GM08714 (cell line): ENCODE results near the gene IQSEC3.

Experiments
- H3K4me3 ChIP-seq: fragments of 200-500 bp; sonication (Bioruptor generic); 2 replicates; pipeline ENCODE4 v1.5.1; 2014; ENCODE audit warnings: mild to moderate bottlenecking, low read length, inconsistent platforms
- ZNF274 ChIP-seq: IDR thresholded peaks from 2 replicates; pipeline ENCODE4 v1.6.1; 2012; ENCODE audit warnings: mild to moderate bottlenecking, low read depth, low read length

The IQSEC3 gene

GRCh38 chr12:135138-135537 lies 68.6 kb downstream of the IQSEC3 start:
- no peak overlapping the region for H3K4me3 ChIP-seq
- no peak for TF ChIP-seq ZNF274

GRCh38 chr12:138171-138897 lies 71.8 kb downstream of the IQSEC3 start:
- no peak for TF ChIP-seq ZNF274
- H3K4me3 ChIP-seq: no peak overlapping the region

DNA sequence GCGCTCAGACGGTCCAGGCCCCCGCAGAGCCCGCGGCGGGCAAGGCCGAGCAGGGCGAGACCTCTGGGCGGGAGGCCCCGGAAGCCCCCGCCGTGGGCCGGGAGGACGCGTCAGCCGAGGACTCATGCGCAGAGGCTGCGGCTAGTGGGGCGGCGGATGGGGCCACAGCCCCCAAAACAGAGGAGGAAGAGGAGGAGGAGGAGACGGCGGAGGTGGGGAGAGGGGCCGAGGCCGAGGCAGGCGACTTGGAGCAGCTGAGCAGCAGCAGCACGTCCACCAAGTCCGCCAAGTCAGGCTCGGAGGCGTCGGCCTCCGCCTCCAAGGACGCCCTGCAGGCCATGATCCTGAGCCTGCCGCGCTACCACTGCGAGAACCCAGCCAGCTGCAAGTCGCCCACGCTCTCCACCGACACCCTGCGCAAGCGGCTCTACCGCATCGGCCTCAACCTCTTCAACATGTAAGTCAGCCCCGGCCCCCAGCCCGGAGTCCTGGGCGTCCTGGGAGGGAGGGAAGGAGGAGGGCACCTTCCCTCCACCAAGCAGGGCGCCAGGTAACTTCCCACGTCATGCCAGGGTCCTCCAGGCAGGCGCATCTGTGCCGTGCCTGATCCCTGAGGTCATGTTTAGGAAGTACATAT lies 72.4 kb downstream of the IQSEC3 start:
- TF ChIP-seq ZNF274: no peak
- no peak overlapping the region for H3K4me3 ChIP-seq

DNA sequence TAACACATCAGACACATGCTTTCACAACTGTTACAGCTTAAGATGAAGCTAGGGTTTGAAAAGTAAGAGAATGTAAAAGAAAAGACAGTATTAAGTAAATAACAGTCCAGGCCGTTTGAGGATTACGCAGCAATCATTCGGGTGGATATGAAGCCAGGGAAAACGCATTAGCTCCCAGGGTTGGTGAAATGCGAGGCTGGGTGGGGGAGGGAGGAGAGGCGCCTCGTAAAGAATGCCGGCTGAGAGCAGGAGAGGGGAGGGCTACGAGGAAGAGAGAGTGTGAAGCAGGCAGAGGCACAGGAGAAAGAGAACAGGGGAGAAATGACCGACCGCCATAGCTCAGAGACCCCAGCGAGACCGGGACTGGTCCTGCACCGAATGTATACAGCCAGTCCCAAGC lies 73.0 kb downstream of the IQSEC3 start:
- H3K4me3 ChIP-seq: no peak overlapping the region

DNA sequence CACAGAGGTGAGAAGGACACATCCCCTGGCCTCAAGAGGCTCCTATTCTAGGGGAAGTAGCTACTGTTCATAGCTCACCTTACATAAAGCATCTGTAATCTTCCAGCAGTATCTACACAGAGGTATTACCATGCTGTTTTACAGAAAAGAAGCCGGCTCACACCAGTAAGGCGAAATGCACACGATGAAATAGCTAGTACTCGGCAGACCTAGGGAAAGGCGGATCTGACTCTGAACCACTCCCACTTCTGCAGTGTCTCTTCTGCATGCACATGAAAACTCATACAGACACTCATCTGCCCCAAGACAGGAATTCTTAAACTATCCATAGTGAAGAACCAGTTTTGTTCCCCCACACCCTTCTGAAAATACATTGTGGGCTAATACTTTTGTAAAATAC lies 73.6 kb downstream of the IQSEC3 start:
- H3K4me3 ChIP-seq: no peak overlapping the region
- TF ChIP-seq ZNF274: no peak

More for the DNA sequence above, 73.0 kb downstream of the IQSEC3 start:
- TF ChIP-seq ZNF274: no peak

DNA sequence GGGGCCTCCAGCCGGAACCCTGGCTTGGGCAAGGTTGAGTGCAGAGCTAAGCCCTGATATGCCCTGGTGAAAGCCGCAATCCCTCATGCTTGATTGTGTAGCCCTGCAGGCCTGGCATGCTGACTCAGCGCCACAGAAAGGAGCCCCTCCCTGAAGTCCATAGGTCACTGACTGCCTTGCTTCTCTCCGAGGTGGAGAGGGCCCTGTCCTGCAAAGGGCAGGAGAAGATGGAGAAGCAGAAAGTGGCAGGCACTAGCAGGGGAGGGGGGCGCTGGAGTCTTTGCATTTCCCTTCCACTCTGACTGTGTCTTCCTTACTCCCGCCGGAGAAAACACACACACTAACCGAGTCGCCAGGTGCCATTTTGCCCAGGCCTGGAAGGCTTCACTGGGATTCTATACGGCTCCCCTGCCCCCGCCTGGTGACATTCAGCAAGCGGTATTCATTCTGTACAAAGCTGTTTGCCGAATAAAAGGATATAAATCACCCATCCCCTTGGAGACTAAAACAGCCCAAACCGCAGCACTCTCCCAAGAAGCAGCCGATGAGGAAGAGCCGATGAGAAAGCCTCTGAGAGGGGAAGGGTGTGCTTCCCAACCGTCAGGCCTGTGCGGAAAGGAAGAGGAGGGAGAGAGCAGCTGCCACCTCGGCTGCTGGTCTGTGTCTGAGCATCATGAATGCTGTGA lies 77.5 kb downstream of the IQSEC3 start:
- H3K4me3 ChIP-seq: no peak overlapping the region
- TF ChIP-seq ZNF274: no peak

DNA sequence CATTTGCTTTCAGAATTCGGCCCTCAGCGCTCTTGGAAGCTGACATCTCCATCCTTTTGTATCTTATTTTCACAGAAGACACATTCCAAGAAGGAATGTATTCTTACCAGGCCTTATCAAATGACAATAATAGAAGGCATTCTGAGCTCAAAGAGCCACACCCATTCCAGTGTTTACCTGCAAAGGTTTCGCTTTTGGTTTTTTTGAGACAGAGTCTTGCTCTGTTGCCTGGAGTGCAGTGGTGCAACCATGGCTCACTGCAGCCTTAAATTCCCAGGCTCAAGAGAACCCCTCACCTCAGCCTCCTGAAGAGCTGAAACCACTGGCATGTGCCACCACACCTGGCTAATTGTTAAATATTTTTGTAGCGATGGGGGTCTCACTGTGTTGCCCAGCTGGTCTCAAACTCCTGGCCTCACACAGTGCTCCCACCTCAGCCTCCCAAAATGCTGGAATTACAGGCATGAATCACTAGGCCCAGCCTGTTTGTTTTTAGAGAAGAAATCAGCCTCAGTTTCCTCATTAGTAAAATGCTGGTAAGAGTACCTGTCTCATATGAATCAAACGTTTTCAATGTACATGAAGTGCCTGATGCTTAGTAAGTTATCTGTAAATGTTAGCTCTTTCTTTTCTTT lies 78.2 kb downstream of the IQSEC3 start:
- H3K4me3 ChIP-seq: no peak overlapping the region
- TF ChIP-seq ZNF274: no peak

GRCh38 chr12:145369-145960 lies 78.9 kb downstream of the IQSEC3 start:
- H3K4me3 ChIP-seq: no peak overlapping the region
- TF ChIP-seq ZNF274: no peak

- H3K4me3 ChIP-seq: no peak overlapping the region
- TF ChIP-seq ZNF274: no peak
These were observed 80.7 kb downstream of the IQSEC3 start for GRCh38 chr12:147242-147641.

DNA sequence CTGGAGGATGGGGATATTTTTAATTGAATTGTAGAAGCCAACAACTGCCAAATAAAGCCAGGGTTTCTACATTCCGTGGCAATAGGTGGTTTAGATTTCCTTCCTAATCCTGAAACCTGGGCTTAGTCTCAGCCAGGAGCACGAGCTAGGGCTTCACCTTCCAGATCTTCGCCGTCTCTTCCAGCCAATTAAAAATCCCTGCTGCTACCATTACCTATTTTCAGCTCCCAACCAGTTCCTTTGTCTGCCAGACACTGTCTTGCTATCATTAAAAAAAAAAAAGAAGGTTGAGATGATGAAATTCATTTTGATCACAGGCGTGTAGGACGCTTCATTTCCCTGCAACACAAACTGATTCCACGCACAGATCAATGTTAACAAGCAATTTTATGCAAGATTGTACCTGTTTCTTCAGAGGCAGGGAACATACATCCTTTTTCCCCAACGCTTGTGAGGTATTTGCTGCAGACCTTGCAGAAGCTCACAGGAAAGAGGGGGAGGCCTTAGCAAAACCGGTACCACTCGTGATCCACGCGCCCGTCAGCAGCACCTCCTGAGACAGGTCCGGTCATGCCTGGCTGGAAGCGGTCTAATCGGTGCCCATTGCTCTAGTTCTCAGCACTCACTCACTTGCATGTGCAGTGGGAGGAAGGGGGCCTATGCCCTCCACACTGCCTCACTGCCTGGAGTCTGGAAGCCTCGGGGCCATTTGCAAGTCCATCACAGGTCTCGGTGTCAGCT lies 82.3 kb downstream of the IQSEC3 start:
- no peak for TF ChIP-seq ZNF274
- H3K4me3 ChIP-seq: no peak overlapping the region

DNA sequence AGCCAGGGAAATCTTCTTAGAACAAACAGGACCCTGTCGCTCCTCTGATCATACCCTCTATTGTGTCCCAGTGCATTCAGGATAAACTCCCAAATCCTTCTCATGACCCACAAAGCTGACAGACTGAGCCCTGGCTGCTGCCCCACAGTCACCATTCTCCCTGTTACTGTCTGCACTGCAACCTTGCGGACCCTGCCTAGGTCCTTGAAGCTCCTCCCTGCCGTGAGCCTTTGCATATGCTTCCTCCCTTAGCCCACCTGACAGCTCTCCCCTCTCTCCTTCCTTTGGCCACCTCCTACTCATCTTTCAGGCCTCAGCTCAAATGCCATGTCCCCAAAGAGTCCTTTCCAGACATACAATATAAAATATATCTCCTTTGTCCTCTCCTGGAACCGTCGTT lies 85.0 kb downstream of the IQSEC3 start:
- H3K4me3 ChIP-seq: no peak overlapping the region
- TF ChIP-seq ZNF274: no peak

DNA sequence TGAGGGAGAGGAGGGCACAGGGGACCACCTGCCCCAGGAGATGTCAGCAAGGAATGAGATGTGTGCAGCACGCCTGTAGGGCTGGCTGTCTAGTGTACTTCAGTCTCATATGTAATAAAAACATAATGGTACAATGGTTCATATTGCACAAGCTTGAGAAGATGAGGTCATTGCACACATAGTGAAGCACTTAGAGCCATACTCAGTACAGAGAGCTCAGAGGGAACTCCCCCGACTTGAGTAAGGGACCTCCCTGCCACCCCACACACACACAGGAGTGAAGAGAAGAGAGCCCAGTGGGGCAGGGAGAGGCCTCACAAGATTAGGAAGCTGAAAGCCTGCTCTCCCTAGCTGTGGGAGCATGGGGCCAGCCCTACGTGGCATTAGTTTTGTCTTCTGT lies 85.9 kb downstream of the IQSEC3 start:
- TF ChIP-seq ZNF274: no peak
- no peak overlapping the region for H3K4me3 ChIP-seq

DNA sequence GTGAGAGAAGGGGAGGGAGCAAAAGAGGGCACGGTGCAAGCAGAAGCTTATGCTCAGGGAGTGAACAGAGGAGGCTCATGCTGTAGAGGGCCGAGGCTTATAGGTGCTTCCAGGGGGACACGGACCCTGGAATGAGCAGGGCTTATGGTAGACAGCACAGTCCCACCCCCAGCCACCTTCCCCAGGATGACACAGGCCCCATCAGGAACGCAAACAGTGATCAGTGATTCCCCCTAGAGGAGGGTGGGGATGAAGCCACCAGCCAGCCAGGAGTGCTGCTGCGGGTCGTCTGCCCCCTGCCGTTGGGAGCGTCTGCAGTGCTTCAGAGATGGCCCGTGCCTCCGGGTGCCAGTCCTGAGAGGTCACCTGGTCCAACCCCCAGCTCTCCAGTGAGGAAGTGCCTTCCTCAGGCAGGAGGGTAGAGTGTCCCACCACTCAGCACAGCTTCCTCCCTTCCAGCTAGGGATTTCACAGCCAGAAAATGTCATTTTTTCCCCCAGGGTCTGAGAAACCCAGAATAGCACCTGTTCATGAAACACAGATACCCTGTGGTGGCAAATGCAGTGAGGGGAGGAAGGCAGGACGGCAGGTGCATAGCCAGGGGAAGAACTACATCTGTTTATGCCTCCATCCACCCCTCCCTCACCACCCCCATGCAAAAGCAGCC lies 86.6 kb downstream of the IQSEC3 start:
- TF ChIP-seq ZNF274: no peak
- H3K4me3 ChIP-seq: no peak overlapping the region

DNA sequence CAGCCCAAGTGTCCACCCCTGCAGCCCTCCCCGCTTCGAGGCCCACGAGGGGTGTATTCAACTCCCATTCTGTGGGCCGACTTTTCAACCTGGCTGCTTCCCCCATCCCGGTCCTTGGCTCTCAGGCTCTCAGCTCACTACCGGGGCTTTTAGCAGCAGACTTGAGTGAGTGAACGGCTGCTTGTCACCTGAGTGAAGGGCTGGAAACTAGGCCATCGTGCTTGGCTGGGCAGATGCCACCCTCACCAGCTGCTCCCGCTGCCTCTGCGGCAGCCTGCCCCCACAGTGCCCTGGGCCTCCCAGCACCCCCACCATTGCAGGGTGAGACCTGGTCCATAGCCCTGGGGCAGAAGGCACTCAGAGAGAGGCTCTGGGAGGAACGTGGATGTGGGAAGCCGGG lies 87.5 kb downstream of the IQSEC3 start:
- H3K4me3 ChIP-seq: no peak overlapping the region
- no peak for TF ChIP-seq ZNF274
